WTC11 (cell line): ENCODE measurements around the gene PLCG1. TPM values are rescaled to one million over a fixed set of nuclear protein-coding genes. Genes with fewer than 3 reads are reported as not detected.

Experiments
- ATAC-seq: fragments of 200-7000 bp; cut with Tn5 transposase; 2 replicates; pipeline ENCODE4 v1.10.0; 2021; ENCODE audit warnings: mild to moderate bottlenecking, moderate library complexity
- CTCF ChIA-PET: fragments of 300-600 bp; sonication (Branson Sonifier 250); formaldehyde crosslinking; loops from one replicate; lab custom pipeline; 2021; ENCODE audit warnings: antibody characterized with exemption; lab: Charles Lee
- POLR2A ChIA-PET: fragments of 350-600 bp; sonication (Branson Sonifier 250); formaldehyde crosslinking; loops from one replicate; lab custom pipeline; 2021; ENCODE audit warnings: antibody characterized with exemption; lab: Charles Lee
- DNase-seq: peaks from one replicate; pipeline ENCODE4 v3.0.0; 2021; ENCODE audit warnings: low spot score
- H3K27ac Mint-ChIP-seq: 2 replicates; pipeline ENCODE4 v1.8.0; 2021; ENCODE audit warnings: mixed read lengths
- H3K27me3 Mint-ChIP-seq: 2 replicates; pipeline ENCODE4 v1.8.0; 2021; ENCODE audit warnings: low read depth, mild to moderate bottlenecking, moderate library complexity, mixed read lengths
- H3K36me3 Mint-ChIP-seq: 2 replicates; pipeline ENCODE4 v1.8.0; 2021; ENCODE audit warnings: mixed read lengths
- H3K4me1 Mint-ChIP-seq: 2 replicates; pipeline ENCODE4 v1.8.0; 2022; ENCODE audit warnings: mixed read lengths
- H3K4me3 Mint-ChIP-seq: 2 replicates; pipeline ENCODE4 v1.8.0; 2021; ENCODE audit warnings: mild to moderate bottlenecking, moderate library complexity, mixed read lengths
- H3K9me3 Mint-ChIP-seq: 2 replicates; pipeline ENCODE4 v1.8.0; 2021; ENCODE audit warnings: mixed read lengths
- ATF6 ChIP-seq: sonication (generic); formaldehyde crosslinking; IDR thresholded peaks from 2 replicates; pipeline ENCODE4 v1.8.1; 2023; ENCODE audit warnings: mild to moderate bottlenecking, missing genetic modification reagents
- CREB1 ChIP-seq: sonication (generic); formaldehyde crosslinking; IDR thresholded peaks from 2 replicates; pipeline ENCODE4 v1.8.0; 2023; ENCODE audit warnings: mild to moderate bottlenecking, missing genetic modification reagents
- ERG ChIP-seq: fragments of 250-450 bp; sonication (Bioruptor Pico); IDR thresholded peaks from 2 replicates; pipeline ENCODE4 v1.8.0; 2021; ENCODE audit warnings: mild to moderate bottlenecking
- ESRRA ChIP-seq: sonication (generic); formaldehyde crosslinking; IDR thresholded peaks from 2 replicates; pipeline ENCODE4 v1.8.1; 2022; ENCODE audit warnings: mild to moderate bottlenecking, missing genetic modification reagents, borderline replicate concordance
- FOXP1 ChIP-seq: sonication (generic); formaldehyde crosslinking; IDR thresholded peaks from 2 replicates; pipeline ENCODE4 v1.8.0; 2022; ENCODE audit warnings: missing genetic modification reagents, mild to moderate bottlenecking, moderate library complexity, borderline replicate concordance
- GABPB1 ChIP-seq: sonication (generic); formaldehyde crosslinking; IDR thresholded peaks from 2 replicates; pipeline ENCODE4 v1.8.1; 2023; ENCODE audit warnings: mild to moderate bottlenecking, missing genetic modification reagents
- GTF2I ChIP-seq: fragments of 250-450 bp; sonication (Bioruptor Pico); conservative IDR thresholded peaks from 2 replicates; pipeline ENCODE4 v1.4.0; 2021; ENCODE audit warnings: mild to moderate bottlenecking
- IRF2 ChIP-seq: sonication (generic); formaldehyde crosslinking; IDR thresholded peaks from 2 replicates; pipeline ENCODE4 v1.8.0; 2022; ENCODE audit warnings: low read depth, missing genetic modification reagents, borderline replicate concordance
- KAT7 ChIP-seq: sonication (generic); formaldehyde crosslinking; IDR thresholded peaks from 2 replicates; pipeline ENCODE4 v1.8.1; 2023; ENCODE audit warnings: missing genetic modification reagents, mild to moderate bottlenecking, borderline replicate concordance
- NFE2L1 ChIP-seq: sonication (generic); formaldehyde crosslinking; IDR thresholded peaks from 2 replicates; pipeline ENCODE4 v1.8.1; 2023; ENCODE audit warnings: missing genetic modification reagents
- NR1H2 ChIP-seq: sonication (generic); formaldehyde crosslinking; IDR thresholded peaks from 2 replicates; pipeline ENCODE4 v1.9.0; 2021; ENCODE audit warnings: mild to moderate bottlenecking, moderate library complexity, missing genetic modification reagents
- NR3C1 ChIP-seq: sonication (generic); formaldehyde crosslinking; conservative IDR thresholded peaks from 2 replicates; pipeline ENCODE4 v1.8.1; 2023; ENCODE audit warnings: low read depth, mild to moderate bottlenecking, missing genetic modification reagents
- SP1 ChIP-seq: sonication (generic); formaldehyde crosslinking; conservative IDR thresholded peaks from 2 replicates; pipeline ENCODE4 v1.8.1; 2022; ENCODE audit warnings: missing genetic modification reagents
- ZNF232 ChIP-seq: sonication (generic); formaldehyde crosslinking; IDR thresholded peaks from 2 replicates; pipeline ENCODE4 v1.8.0; 2022; ENCODE audit warnings: mild to moderate bottlenecking, missing genetic modification reagents
- ZNF317 ChIP-seq: sonication (generic); formaldehyde crosslinking; IDR thresholded peaks from 2 replicates; pipeline ENCODE4 v1.8.1; 2023; ENCODE audit warnings: low read depth, mild to moderate bottlenecking, moderate library complexity, missing genetic modification reagents, borderline replicate concordance
- total RNA-seq: library from RNA; stranded (reverse); gene quantifications from 3 replicates; pipeline ENCODE4 v1.2.3, GENCODE V29; 2021
- TF ChIP-seq, protein P1 (sequence below): fragments of 250-450 bp; sonication (Bioruptor Pico); IDR thresholded peaks from 2 replicates; pipeline ENCODE4 v1.9.0; 2021; ENCODE audit warnings: mild to moderate bottlenecking
- TF ChIP-seq, protein P2 (sequence below): sonication (generic); formaldehyde crosslinking; IDR thresholded peaks from 2 replicates; pipeline ENCODE4 v1.8.0; 2023; ENCODE audit warnings: missing genetic modification reagents
- TF ChIP-seq, protein P3 (sequence below): sonication (generic); formaldehyde crosslinking; IDR thresholded peaks from 2 replicates; pipeline ENCODE4 v1.8.1; 2023; ENCODE audit warnings: mild to moderate bottlenecking, missing genetic modification reagents
- TF ChIP-seq, protein P4 (sequence below): sonication (generic); formaldehyde crosslinking; IDR thresholded peaks from 2 replicates; pipeline ENCODE4 v1.8.0; 2023; ENCODE audit warnings: mild to moderate bottlenecking, missing genetic modification reagents
- TF ChIP-seq, protein P5 (sequence below): sonication (generic); formaldehyde crosslinking; conservative IDR thresholded peaks from 2 replicates; pipeline ENCODE4 v1.8.1; 2023; ENCODE audit warnings: mild to moderate bottlenecking, low read depth, missing genetic modification reagents, moderate library complexity

PLCG1 gene
- total RNA-seq, 1 experiment from 2014 or later: 201 TPM

DNA sequence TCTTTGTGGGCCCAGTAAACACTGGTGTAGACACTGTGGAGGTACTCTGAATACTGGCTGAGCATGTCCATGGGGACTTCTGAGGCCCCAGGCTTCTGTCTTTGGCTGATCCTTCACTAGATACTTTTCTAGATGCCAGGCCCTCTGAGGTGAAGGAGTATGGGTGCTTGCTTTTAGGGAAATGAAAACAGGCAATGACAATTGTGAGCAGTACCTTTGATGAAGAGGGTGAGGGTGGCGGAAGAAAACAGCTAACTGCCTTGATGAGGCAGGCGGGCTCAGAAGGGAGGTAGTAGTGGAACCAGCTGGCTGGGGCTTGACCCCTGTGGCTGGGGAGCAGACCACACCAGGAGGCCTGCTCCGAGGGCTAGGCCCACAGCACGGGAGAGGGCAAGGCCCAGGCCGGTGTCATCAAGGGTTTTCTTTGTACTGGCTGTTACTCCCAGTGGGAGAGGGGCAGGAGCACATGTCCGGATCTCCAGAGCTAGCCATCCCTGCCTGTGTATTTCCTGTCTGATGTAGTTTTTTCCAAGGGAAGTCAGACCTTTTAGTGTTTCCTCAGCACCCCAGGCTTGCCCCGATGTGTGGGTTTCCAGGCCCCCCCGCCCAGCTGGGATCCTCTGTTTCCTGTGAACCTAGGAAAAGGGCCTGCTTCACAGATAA lies 3.9 kb downstream of the PLCG1 start:
- Mint-ChIP-seq H3K4me3 (no peak overlapping the region), H3K27me3 (no peaks in the 10 kb centered on the region), H3K4me1 (peaks cover 64% of the 10 kb centered on the region), H3K9me3 (no peaks in the 10 kb centered on the region), H3K27ac (peak overlapping the region; percentile 59), H3K36me3 (peaks cover 11% of the 10 kb centered on the region; the same call in 1 of the 2 replicates)
- POLR2A ChIA-PET: interaction anchor here (1.2 kb wide), 1 partner anchor 11 kb away, joined by 3 read pairs; no protein-coding TSS in a partner anchor
- DNase-seq (no peak), ATAC-seq (no peak)
- no peak for TF ChIP-seq SP1 (CRISPR knock-in tag)
- TF ChIP-seq, protein P1, sequence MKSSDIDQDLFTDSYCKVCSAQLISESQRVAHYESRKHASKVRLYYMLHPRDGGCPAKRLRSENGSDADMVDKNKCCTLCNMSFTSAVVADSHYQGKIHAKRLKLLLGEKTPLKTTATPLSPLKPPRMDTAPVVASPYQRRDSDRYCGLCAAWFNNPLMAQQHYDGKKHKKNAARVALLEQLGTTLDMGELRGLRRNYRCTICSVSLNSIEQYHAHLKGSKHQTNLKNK (CRISPR knock-in tag): no peak
- TF ChIP-seq, protein P2, sequence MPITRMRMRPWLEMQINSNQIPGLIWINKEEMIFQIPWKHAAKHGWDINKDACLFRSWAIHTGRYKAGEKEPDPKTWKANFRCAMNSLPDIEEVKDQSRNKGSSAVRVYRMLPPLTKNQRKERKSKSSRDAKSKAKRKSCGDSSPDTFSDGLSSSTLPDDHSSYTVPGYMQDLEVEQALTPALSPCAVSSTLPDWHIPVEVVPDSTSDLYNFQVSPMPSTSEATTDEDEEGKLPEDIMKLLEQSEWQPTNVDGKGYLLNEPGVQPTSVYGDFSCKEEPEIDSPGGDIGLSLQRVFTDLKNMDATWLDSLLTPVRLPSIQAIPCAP (CRISPR knock-in tag): no peak
- TF ChIP-seq IRF2 (CRISPR knock-in tag): no peak
- no peak for TF ChIP-seq CREB1 (CRISPR knock-in tag)
- TF ChIP-seq, protein P3, sequence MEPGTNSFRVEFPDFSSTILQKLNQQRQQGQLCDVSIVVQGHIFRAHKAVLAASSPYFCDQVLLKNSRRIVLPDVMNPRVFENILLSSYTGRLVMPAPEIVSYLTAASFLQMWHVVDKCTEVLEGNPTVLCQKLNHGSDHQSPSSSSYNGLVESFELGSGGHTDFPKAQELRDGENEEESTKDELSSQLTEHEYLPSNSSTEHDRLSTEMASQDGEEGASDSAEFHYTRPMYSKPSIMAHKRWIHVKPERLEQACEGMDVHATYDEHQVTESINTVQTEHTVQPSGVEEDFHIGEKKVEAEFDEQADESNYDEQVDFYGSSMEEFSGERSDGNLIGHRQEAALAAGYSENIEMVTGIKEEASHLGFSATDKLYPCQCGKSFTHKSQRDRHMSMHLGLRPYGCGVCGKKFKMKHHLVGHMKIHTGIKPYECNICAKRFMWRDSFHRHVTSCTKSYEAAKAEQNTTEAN: no peak
- TF ChIP-seq, protein P4, sequence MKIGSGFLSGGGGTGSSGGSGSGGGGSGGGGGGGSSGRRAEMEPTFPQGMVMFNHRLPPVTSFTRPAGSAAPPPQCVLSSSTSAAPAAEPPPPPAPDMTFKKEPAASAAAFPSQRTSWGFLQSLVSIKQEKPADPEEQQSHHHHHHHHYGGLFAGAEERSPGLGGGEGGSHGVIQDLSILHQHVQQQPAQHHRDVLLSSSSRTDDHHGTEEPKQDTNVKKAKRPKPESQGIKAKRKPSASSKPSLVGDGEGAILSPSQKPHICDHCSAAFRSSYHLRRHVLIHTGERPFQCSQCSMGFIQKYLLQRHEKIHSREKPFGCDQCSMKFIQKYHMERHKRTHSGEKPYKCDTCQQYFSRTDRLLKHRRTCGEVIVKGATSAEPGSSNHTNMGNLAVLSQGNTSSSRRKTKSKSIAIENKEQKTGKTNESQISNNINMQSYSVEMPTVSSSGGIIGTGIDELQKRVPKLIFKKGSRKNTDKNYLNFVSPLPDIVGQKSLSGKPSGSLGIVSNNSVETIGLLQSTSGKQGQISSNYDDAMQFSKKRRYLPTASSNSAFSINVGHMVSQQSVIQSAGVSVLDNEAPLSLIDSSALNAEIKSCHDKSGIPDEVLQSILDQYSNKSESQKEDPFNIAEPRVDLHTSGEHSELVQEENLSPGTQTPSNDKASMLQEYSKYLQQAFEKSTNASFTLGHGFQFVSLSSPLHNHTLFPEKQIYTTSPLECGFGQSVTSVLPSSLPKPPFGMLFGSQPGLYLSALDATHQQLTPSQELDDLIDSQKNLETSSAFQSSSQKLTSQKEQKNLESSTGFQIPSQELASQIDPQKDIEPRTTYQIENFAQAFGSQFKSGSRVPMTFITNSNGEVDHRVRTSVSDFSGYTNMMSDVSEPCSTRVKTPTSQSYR (CRISPR knock-in tag): no peak
- TF ChIP-seq ERG (CRISPR knock-in tag): no peak
- no peak for TF ChIP-seq KAT7 (CRISPR knock-in tag)
- TF ChIP-seq ATF6 (CRISPR knock-in tag): no peak
- TF ChIP-seq NR1H2: no peak
- no peak for TF ChIP-seq ESRRA
- TF ChIP-seq ZNF232 (CRISPR knock-in tag): no peak
- TF ChIP-seq ZNF317 (CRISPR knock-in tag): no peak
- TF ChIP-seq, protein P5, sequence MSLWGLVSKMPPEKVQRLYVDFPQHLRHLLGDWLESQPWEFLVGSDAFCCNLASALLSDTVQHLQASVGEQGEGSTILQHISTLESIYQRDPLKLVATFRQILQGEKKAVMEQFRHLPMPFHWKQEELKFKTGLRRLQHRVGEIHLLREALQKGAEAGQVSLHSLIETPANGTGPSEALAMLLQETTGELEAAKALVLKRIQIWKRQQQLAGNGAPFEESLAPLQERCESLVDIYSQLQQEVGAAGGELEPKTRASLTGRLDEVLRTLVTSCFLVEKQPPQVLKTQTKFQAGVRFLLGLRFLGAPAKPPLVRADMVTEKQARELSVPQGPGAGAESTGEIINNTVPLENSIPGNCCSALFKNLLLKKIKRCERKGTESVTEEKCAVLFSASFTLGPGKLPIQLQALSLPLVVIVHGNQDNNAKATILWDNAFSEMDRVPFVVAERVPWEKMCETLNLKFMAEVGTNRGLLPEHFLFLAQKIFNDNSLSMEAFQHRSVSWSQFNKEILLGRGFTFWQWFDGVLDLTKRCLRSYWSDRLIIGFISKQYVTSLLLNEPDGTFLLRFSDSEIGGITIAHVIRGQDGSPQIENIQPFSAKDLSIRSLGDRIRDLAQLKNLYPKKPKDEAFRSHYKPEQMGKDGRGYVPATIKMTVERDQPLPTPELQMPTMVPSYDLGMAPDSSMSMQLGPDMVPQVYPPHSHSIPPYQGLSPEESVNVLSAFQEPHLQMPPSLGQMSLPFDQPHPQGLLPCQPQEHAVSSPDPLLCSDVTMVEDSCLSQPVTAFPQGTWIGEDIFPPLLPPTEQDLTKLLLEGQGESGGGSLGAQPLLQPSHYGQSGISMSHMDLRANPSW (CRISPR knock-in tag): no peak
- no peak for TF ChIP-seq NR3C1 (CRISPR knock-in tag)
- TF ChIP-seq GABPB1: no peak
- TF ChIP-seq GTF2I (CRISPR knock-in tag): no peak
- no peak for TF ChIP-seq FOXP1
- TF ChIP-seq NFE2L1 (CRISPR knock-in tag): no peak
- CTCF ChIA-PET: interaction anchor here (0.9 to 1.5 kb wide), 4 partner anchors 31 to 199 kb away, joined by 3 to 9 read pairs (median 4); partner anchors contain the start of gene LPIN3
